GM23338 (cell line): ENCODE data around the gene NBPF1. TPM values are rescaled to one million over a fixed set of nuclear protein-coding genes. Genes with fewer than 3 reads are reported as not detected.
"Not testable (repeated sequence)": the region's sequence is repeated elsewhere in the genome, so short reads cannot be mapped to it uniquely, and the experiment has no call there.

Source experiments
- ATAC-seq: fragments of 200-7000 bp; cut with Tn5 transposase; 3 replicates; pipeline ENCODE4 v1.9.1; 2020
- DNase-seq: peaks from one replicate; pipeline ENCODE4 v3.0.0-alpha.2; 2015; ENCODE audit warnings: low spot score
- H2AFZ ChIP-seq: fragments of 200-600 bp; sonication (generic); 2 replicates; pipeline ENCODE4 v1.8.0; 2016; ENCODE audit warnings: antibody characterized with exemption, mild to moderate bottlenecking, moderate library complexity
- H3F3A ChIP-seq: fragments of 200-600 bp; sonication (generic); replicated peaks from 2 replicates; pipeline ENCODE4 v1.8.0; 2017; ENCODE audit warnings: antibody characterized with exemption, mixed run types, low read depth
- H3K27ac ChIP-seq: fragments of 200-600 bp; sonication (generic); 2 replicates; pipeline ENCODE4 v1.6.1; 2016; ENCODE audit warnings: low read depth
- H3K27me3 ChIP-seq: fragments of 200-600 bp; sonication (generic); 2 replicates; pipeline ENCODE4 v1.8.0; 2016; ENCODE audit warnings: mild to moderate bottlenecking, mixed run types, moderate library complexity; ENCODE audit not compliant: insufficient read depth
- H3K36me3 ChIP-seq: fragments of 200-600 bp; sonication (generic); 2 replicates; pipeline ENCODE4 v1.8.0; 2016; ENCODE audit warnings: mild to moderate bottlenecking; ENCODE audit not compliant: insufficient read depth
- H3K4me1 ChIP-seq: fragments of 200-600 bp; sonication (generic); 2 replicates; pipeline ENCODE4 v1.8.0; 2016; ENCODE audit warnings: mild to moderate bottlenecking, moderate library complexity; ENCODE audit not compliant: insufficient read depth
- H3K4me2 ChIP-seq: fragments of 200-600 bp; sonication (generic); 2 replicates; pipeline ENCODE4 v1.7.1; 2017; ENCODE audit warnings: mixed run types
- H3K4me3 ChIP-seq: fragments of 200-600 bp; sonication (generic); 2 replicates; pipeline ENCODE4 v1.6.1; 2016; ENCODE audit warnings: mixed run types
- H3K79me2 ChIP-seq: fragments of 200-600 bp; sonication (generic); replicated peaks from 2 replicates; pipeline ENCODE4 v1.8.0; 2017; ENCODE audit warnings: mild to moderate bottlenecking; ENCODE audit not compliant: insufficient read depth
- H3K9me2 ChIP-seq: fragments of 200-600 bp; sonication (generic); 2 replicates; pipeline ENCODE4 v1.8.0; 2017; ENCODE audit not compliant: insufficient read depth
- H4K20me1 ChIP-seq: fragments of 200-600 bp; sonication (generic); replicated peaks from 2 replicates; pipeline ENCODE4 v1.8.0; 2017; ENCODE audit warnings: mild to moderate bottlenecking; ENCODE audit not compliant: insufficient read depth
- H3K27ac Mint-ChIP-seq: 2 replicates; pipeline ENCODE4 v1.8.0; 2020; ENCODE audit warnings: inconsistent platforms, mild to moderate bottlenecking, moderate library complexity, mixed read lengths
- H3K27me3 Mint-ChIP-seq: 3 replicates; pipeline ENCODE4 v1.8.0; 2022; ENCODE audit warnings: low read depth, mild to moderate bottlenecking, moderate library complexity, mixed read lengths, inconsistent platforms; ENCODE audit not compliant: insufficient read depth, poor library complexity
- H3K36me3 Mint-ChIP-seq: 3 replicates; pipeline ENCODE4 v1.8.0; 2021; ENCODE audit warnings: low read depth, mild to moderate bottlenecking, inconsistent platforms, moderate library complexity, mixed read lengths
- H3K4me1 Mint-ChIP-seq: 3 replicates; pipeline ENCODE4 v1.8.0; 2020; ENCODE audit warnings: mild to moderate bottlenecking, inconsistent platforms, mixed read lengths
- H3K4me3 Mint-ChIP-seq: 3 replicates; pipeline ENCODE4 v1.8.0; 2021; ENCODE audit warnings: moderate library complexity, mild to moderate bottlenecking, inconsistent platforms, mixed read lengths
- H3K9me3 Mint-ChIP-seq: 3 replicates; pipeline ENCODE4 v1.8.0; 2020; ENCODE audit warnings: moderate library complexity, mild to moderate bottlenecking, inconsistent platforms, mixed read lengths
- polyA plus RNA-seq: library from polyadenylated mRNA; unstranded; fragments of >200 nt; fragmentation: Nextera tagmentation; extraction: Ambion mirVana; gene quantifications from 2 replicates; pipeline ENCODE4 v1.2.1, GENCODE V29; 2016
- total RNA-seq: library from RNA; depleted of rRNA; stranded (reverse); fragments of >200 nt; shearing (Covaris generic); gene quantifications from 2 replicates; pipeline ENCODE4 v1.2.3, GENCODE V29; 2014

Gene NBPF1
- total and polyA plus RNA-seq, 2 experiments from 2014 or later = 9.5 to 11.8 TPM

DNA sequence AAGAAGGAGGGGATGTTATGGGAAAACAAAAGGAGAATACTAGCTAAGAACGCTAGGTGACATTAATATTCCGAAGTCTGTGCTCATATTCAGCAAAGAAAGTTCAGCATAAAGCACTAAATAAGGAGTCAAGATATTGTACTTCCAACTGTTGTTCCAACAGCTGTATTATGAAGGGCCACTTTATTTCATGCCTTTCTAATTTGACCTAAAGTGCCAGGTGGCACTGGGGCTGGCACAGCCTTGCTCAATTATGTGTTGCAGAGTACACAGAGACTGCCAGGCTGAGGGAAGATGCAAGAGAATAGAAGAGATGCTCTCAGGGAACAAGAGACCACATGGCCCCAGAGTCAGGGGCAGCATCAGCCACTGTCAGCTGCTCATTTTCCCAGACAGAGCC lies 9.7 kb downstream of the NBPF1 start:
- H4K20me1 ChIP-seq, H3K36me3 ChIP-seq, H3K4me3 Mint-ChIP-seq, H3K4me2 ChIP-seq, H3K9me3 Mint-ChIP-seq, H2AFZ ChIP-seq, H3K36me3 Mint-ChIP-seq, DNase-seq, H3K9me2 ChIP-seq, H3K4me1 Mint-ChIP-seq, H3K79me2 ChIP-seq, H3K27me3 ChIP-seq, H3K4me1 ChIP-seq, ATAC-seq, H3K27ac Mint-ChIP-seq, H3F3A ChIP-seq, H3K27ac ChIP-seq, H3K27me3 Mint-ChIP-seq, H3K4me3 ChIP-seq: not testable (repeated sequence)

DNA sequence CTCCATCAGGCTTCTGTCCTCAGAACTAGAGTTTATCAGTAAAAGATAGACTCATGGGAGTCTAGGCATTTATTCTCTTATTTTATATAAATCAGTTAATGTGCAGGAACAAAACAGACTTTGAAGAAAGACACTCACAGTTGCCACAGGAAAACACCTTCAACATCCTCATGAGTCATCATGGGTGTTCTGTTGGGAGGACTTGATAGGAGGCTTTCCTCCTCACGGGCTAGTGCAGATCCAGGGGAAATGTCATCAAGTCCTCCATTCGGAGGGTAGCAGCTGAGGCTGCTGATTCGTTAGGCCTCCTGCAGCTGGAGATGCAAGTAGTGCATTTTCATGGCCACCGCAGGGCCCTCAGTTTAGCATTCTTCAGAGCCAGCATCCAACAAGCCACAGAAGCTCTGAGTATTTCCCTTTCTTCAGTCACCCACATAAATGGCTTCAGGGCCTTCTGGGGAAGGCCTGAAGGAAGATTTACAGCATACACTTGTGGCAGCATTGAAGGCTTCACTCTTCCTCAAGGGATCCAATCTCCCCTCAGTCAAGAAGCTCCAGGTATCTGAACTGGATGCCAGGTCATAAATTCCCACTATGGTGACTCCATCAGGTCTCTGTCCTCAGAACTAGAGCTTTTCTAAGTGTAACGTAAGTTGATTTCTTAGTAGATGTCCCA lies 10.9 kb downstream of the NBPF1 start:
- not testable (repeated sequence) for H3K4me1 Mint-ChIP-seq, H3K4me3 ChIP-seq, H3K79me2 ChIP-seq, H3K4me3 Mint-ChIP-seq, H3K4me1 ChIP-seq, H3K36me3 ChIP-seq, H3K4me2 ChIP-seq, H3K27ac Mint-ChIP-seq, ATAC-seq, H3K36me3 Mint-ChIP-seq, H4K20me1 ChIP-seq, H3F3A ChIP-seq, H3K27me3 Mint-ChIP-seq, H2AFZ ChIP-seq, DNase-seq, H3K9me2 ChIP-seq, H3K9me3 Mint-ChIP-seq, H3K27me3 ChIP-seq, H3K27ac ChIP-seq

DNA sequence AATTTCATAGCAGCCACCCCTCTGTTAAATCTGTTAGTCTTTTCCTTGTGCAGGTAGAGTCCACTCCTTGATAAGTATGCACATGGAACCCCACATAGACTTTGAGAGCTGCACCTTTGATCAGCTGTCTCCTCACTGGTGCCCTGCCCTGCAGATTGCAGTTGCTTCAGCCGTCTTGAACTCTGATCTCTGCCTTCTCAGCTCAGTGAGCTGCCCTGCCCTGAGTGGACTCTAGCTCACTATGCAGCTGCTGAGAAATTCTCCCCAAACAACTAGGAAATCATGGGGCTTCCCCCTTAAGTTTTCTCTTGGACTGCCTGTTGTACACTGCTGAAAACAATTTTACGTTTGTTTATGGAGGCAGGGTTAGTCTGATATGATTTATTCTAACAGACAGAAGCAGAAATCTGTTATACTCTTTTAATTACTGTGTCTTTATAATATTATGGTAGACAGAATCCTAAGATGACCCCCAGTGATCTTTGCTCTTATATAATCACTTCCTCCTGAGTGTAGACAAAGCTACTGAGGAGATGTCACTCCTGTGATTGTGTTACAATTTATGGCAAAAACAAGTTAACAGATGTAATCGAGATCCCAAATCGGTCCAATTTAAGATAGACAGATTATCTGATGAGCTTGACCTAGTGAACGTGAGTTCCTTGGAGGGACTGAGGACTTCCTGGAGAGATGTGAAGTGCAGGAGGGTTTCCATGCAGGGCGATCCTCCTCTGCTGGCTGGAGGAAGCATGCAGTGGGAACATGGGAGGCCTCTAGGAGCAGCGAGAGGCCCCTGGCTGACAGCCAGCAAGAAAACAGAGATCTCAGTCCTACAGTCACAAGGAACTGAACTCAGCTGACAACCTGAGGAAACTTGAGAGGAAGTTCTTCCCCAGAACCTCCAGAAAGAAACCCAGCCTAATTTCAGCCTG lies 12.2 kb downstream of the NBPF1 start:
- not testable (repeated sequence) for H3K36me3 Mint-ChIP-seq, H3K27me3 Mint-ChIP-seq

DNA sequence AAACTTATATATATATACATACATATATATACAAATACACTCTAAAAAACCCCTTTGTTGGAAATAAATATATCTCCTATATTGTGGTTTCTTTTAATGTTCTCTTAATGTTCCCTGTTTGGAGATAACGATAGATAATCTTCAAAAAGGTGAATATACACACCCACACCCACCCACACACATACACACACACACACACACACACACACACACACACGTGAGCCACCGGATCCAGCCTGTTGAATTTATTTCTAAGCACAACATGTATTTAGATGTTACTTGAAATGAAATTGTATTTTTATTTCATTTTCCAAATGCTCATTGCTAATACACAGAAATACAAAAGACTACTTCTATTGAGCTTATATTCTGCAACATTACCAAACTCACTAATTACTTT lies 14.0 kb downstream of the NBPF1 start:
- not testable (repeated sequence) for H3K27ac Mint-ChIP-seq, H4K20me1 ChIP-seq, H3K4me1 Mint-ChIP-seq, H3K9me3 Mint-ChIP-seq, DNase-seq, H3K27me3 ChIP-seq, H3K9me2 ChIP-seq, H3K4me1 ChIP-seq, H3K27ac ChIP-seq, H3K79me2 ChIP-seq, ATAC-seq, H3K4me3 Mint-ChIP-seq, H3K36me3 Mint-ChIP-seq, H3K4me2 ChIP-seq, H3K36me3 ChIP-seq, H2AFZ ChIP-seq, H3K4me3 ChIP-seq, H3F3A ChIP-seq, H3K27me3 Mint-ChIP-seq

More for the DNA sequence above, 12.2 kb downstream of the NBPF1 start:
- DNase-seq, H3K27ac Mint-ChIP-seq, H3K36me3 ChIP-seq, H3K4me1 ChIP-seq, H3F3A ChIP-seq, H3K4me3 Mint-ChIP-seq, H3K4me3 ChIP-seq, H3K27ac ChIP-seq, ATAC-seq, H2AFZ ChIP-seq, H3K4me1 Mint-ChIP-seq, H3K9me3 Mint-ChIP-seq, H3K27me3 ChIP-seq, H3K4me2 ChIP-seq, H3K79me2 ChIP-seq, H4K20me1 ChIP-seq, H3K9me2 ChIP-seq: not testable (repeated sequence)

DNA sequence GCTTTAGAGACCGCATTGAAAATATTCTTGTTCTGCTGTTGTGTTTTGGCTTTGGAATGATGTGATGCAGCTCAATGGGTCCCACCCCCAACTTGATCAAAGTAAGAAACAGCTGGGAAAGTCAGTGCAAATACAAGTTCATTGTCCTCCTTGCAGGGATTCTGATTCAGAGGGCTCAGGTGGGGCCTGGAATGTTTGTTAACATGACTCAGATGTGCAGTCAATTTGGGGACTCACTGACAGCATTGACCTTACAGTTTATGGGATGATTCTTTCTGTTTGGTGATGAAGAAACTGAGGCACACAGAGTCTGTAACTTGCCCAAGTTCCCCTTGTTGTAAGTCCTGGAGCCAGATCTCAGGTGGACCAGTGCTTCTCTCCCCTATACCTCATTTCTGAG lies 18.1 kb downstream of the NBPF1 start:
- H3K27me3 Mint-ChIP-seq, ATAC-seq, H3K27ac ChIP-seq, H2AFZ ChIP-seq, H3K4me1 ChIP-seq, H3K4me2 ChIP-seq, DNase-seq, H3K9me2 ChIP-seq, H3K27ac Mint-ChIP-seq, H3K4me3 Mint-ChIP-seq, H3K27me3 ChIP-seq, H3F3A ChIP-seq, H3K79me2 ChIP-seq, H3K9me3 Mint-ChIP-seq, H3K36me3 ChIP-seq, H3K4me3 ChIP-seq, H4K20me1 ChIP-seq, H3K4me1 Mint-ChIP-seq, H3K36me3 Mint-ChIP-seq: not testable (repeated sequence)
